WI38 (cell line): ENCODE data around the gene ZNF792.

Experiments used
- H3K4me3 ChIP-seq: 2 replicates; pipeline ENCODE4 v1.5.1; 2011; ENCODE audit warnings: low read depth, mild to moderate bottlenecking, control low read depth, low read length
- TF ChIP-seq, protein P1 (sequence below): IDR thresholded peaks from 2 replicates; pipeline ENCODE4 v1.5.1; 2012; ENCODE audit warnings: low read depth, mild to moderate bottlenecking, control low read depth, low read length

Gene ZNF792

DNA sequence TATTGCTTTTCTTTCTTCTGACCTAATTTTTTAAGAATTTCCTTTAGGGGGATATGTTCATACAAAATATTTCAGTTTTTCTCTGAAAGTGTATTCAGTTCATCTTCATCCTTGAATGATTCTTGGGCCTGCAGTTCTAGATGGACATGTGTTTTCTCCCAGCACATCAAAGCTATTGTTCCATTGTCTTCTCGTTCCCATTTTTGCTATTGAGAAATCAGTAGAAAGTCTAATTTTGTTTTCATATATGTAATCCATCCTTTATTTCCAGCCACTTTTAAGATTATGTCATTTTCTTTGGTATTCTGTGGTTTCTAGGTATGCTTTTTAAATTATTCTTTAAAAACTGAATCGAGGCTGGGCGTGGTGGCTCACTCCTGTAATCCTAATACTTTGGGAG, 20.3 kb upstream of the ZNF792 start:
- H3K4me3 ChIP-seq: no peak overlapping the region
- TF ChIP-seq, protein P1, sequence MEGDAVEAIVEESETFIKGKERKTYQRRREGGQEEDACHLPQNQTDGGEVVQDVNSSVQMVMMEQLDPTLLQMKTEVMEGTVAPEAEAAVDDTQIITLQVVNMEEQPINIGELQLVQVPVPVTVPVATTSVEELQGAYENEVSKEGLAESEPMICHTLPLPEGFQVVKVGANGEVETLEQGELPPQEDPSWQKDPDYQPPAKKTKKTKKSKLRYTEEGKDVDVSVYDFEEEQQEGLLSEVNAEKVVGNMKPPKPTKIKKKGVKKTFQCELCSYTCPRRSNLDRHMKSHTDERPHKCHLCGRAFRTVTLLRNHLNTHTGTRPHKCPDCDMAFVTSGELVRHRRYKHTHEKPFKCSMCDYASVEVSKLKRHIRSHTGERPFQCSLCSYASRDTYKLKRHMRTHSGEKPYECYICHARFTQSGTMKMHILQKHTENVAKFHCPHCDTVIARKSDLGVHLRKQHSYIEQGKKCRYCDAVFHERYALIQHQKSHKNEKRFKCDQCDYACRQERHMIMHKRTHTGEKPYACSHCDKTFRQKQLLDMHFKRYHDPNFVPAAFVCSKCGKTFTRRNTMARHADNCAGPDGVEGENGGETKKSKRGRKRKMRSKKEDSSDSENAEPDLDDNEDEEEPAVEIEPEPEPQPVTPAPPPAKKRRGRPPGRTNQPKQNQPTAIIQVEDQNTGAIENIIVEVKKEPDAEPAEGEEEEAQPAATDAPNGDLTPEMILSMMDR: no peak

DNA sequence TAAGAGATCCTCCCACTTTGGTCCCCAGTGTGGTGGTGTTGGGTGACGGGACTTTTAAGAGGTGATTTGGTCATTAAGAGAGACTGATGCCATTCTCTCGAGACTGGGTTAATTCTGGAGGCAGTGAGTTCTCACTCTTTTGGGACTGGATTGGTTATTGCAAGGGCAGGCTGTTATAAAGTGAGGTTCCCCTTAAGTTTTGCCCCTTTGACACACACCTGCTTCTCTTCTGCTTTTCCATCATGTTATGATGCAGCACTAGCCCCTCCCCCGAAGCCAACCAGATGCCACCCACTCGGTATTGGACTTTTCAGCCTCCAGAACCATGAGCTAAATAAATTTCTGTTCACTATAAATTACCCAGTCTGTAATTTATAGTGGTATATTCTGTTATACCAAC, 19.8 kb upstream of the ZNF792 start:
- no peak overlapping the region for H3K4me3 ChIP-seq
- TF ChIP-seq, protein P1: no peak

DNA sequence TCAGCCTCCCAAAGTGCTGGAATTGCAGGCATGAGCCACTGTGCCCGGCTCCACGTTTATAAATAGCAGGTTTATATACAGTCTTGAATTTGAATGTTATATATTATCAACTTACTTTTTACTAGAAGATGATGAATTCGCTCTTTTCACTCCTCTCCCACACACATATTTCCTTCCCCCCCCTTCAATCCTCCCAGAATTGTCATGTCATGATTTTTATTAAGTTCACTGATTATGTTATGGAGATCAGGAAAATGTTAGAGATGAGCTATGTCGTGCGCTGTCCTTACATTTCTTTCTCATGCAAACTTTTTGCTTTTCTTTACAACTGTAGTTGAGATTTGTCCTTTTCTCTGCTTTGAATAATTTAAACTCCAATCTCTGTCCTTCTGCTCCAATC, 18.2 kb upstream of the ZNF792 start:
- TF ChIP-seq, protein P1: no peak
- H3K4me3 ChIP-seq: no peak overlapping the region

DNA sequence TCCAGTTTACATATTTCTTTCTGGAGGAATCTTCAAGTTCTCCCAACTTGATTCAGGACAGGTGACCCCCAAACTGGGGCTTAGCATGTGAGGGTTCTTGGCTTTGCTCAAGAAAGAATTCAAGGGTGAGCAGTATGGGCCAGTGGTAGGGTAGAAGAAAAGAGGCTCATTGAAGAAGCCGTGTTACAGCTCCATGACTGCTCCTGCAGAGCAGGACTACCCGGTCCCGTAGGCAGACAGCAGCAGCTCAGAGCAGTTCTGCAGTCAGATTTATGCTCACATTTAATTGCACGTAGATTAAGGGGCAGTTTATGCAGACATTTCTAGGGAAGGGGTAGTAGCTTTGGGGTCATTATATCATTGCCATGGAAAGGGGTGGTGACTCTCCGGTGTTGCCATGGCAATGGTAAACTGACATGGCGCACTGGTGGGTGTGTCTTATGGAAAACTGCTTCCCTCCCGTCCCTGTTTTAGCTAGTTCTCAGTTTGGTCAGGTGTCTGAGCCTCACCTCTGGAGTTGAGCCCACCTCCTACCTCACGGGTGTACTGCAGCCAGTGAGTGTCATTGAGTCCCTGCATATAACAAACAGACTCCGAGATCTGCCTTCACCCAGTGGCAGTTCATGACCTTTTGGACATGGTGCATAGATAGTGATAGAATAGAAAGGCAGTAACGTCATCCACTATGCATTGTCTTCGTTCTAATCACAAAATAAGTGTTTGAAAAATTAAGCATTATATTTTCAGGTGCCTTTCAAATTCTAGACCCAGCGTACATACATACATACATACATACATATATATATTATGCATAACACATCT, 16.0 kb upstream of the ZNF792 start:
- TF ChIP-seq, protein P1: no peak
- H3K4me3 ChIP-seq: no peak overlapping the region

DNA sequence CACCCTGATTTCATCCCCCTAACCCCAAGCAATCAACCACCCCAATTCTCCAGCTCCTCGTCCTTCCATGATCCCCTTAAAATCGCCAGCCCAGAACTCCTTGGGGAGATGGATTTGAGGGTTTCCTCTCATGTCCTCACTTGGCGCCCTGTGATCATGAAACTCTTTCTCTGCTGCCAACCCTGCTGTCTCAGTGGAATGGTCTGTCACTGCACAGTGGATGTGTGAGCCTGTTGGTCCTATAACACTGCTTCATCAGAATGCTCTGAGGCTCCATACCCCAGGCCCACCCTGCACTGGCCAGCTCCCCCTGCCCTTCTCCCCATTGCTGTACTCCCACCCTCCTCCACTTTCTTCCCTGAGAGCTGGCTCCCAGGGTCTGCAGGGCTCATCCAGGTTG, 12.6 kb upstream of the ZNF792 start:
- TF ChIP-seq, protein P1: no peak
- no peak overlapping the region for H3K4me3 ChIP-seq

DNA sequence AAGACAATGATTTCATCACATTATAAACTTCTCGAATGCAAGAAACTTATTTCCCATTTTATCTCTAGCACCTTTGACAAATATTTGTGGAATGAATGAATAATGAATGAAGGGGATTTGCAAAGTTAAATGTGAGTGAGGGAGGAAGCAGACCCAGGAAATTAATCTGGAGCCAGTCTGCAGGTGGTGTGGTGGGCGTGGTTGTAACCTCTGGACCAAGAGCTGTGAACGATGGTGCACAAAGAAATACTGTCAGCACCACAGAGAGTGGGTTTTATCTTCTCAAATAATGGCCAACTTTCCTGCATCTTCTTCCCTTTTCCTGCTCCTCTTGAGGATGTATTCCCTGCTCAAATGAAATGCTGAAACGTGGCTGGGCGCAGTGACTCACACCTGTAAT, 11.0 kb upstream of the ZNF792 start:
- no peak overlapping the region for H3K4me3 ChIP-seq
- TF ChIP-seq, protein P1: no peak

DNA sequence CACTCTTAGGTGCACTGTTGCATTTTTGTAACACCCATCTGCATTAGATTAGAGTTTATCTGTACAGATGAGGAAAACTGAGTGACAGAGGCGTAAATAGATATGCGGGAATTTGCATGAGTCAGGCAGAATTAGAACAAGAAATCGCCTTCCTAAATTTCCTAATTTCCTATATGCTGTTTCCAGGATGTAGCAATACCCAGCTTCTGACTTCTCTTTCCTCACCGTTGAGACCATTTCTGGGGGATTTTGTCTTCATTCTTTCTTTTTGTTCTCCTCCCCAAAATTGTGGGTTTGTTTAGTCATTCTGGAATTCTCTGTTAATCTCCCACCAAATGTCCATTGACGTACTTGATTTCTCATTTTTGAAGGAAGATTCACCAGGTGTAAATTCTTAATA, 10.6 kb upstream of the ZNF792 start:
- TF ChIP-seq, protein P1: no peak
- no peak overlapping the region for H3K4me3 ChIP-seq
